ENCODE results near the gene CITED4. TPM values are rescaled to one million over a fixed set of nuclear protein-coding genes. Genes with fewer than 3 reads are reported as not detected.

Gene CITED4
- total RNA-seq, 4 donors from 2014 or later: 52.6 to 90.4 (median 58.4) TPM

GRCh38 chr1:40822890-40823289 is 39.3 kb downstream of the CITED4 start:
- H3K27ac ChIP-seq: no peak overlapping the region
- H3K27me3 ChIP-seq: no peaks in the 10 kb centered on the region
- 78% methylated on average over 12 of the region's 12 CpGs for WGBS
- TF ChIP-seq POLR2AphosphoS5 (IDR thresholded peaks at IDR 0.05) (no peak), POLR2A (IDR thresholded peaks at IDR 0.05) (no peak), EP300 (IDR thresholded peaks at IDR 0.05) (no peak), CTCF (IDR thresholded peaks at IDR 0.05) (no peak)
- no peaks in the 10 kb centered on the region for H3K9me3 ChIP-seq
- no peak overlapping the region for H3K4me3 ChIP-seq
- DNase-seq (ENCODE audit: low spot score in 2 of 2): no peak
- no peaks in the 10 kb centered on the region for H3K36me3 ChIP-seq
- H3K4me1 ChIP-seq: peaks cover 10% of the 10 kb centered on the region

- Histone ChIP-seq H3K4me3 (no peak overlapping the region), H3K4me1 (peaks cover 11% of the 10 kb centered on the region), H3K27me3 (no peaks in the 10 kb centered on the region), H3K27ac (no peak overlapping the region), H3K36me3 (no peaks in the 10 kb centered on the region), H3K9me3 (no peaks in the 10 kb centered on the region)
- 70% methylated on average over 5 of the region's 6 CpGs for WGBS
- TF ChIP-seq POLR2A (IDR thresholded peaks at IDR 0.05): no peak
- no peak for TF ChIP-seq CTCF (IDR thresholded peaks at IDR 0.05)
- no peak for TF ChIP-seq POLR2AphosphoS5 (IDR thresholded peaks at IDR 0.05)
- no peak for TF ChIP-seq EP300 (IDR thresholded peaks at IDR 0.05)
- DNase-seq (ENCODE audit: low spot score in 2 of 2): no peak
Measured at GRCh38 chr1:40820911-40821693, 41.1 kb downstream of the CITED4 start.

- no peak overlapping the region for H3K4me3 ChIP-seq
- H3K27ac ChIP-seq: no peak overlapping the region
- 97% methylated on average over 3 of the region's 3 CpGs for WGBS
- no peak for DNase-seq (ENCODE audit: low spot score in 2 of 2)
- no peak for TF ChIP-seq POLR2A (IDR thresholded peaks at IDR 0.05)
- no peak for TF ChIP-seq POLR2AphosphoS5 (IDR thresholded peaks at IDR 0.05)
- TF ChIP-seq CTCF (IDR thresholded peaks at IDR 0.05): no peak
- TF ChIP-seq EP300 (IDR thresholded peaks at IDR 0.05): no peak
- peaks cover 11% of the 10 kb centered on the region for H3K4me1 ChIP-seq
- H3K27me3 ChIP-seq: no peaks in the 10 kb centered on the region
- H3K36me3 ChIP-seq: no peaks in the 10 kb centered on the region
- no peaks in the 10 kb centered on the region for H3K9me3 ChIP-seq
Measured at GRCh38 chr1:40820251-40820797, 41.8 kb downstream of the CITED4 start.

- no peak for DNase-seq (ENCODE audit: low spot score in 2 of 2)
- no peaks in the 10 kb centered on the region for H3K36me3 ChIP-seq
- H3K9me3 ChIP-seq: no peaks in the 10 kb centered on the region
- no peaks in the 10 kb centered on the region for H3K27me3 ChIP-seq
- no peak for TF ChIP-seq CTCF (IDR thresholded peaks at IDR 0.05)
- no peak for TF ChIP-seq POLR2A (IDR thresholded peaks at IDR 0.05)
- TF ChIP-seq EP300 (IDR thresholded peaks at IDR 0.05): no peak
- WGBS: 71% methylated on average over 21 of the region's 26 CpGs
- no peak overlapping the region for H3K27ac ChIP-seq
- peaks cover 11% of the 10 kb centered on the region for H3K4me1 ChIP-seq
- H3K4me3 ChIP-seq: peak overlapping the region; percentile 36
Measured at GRCh38 chr1:40819101-40819500, 43.1 kb downstream of the CITED4 start.

- H3K4me1 ChIP-seq: peaks cover 11% of the 10 kb centered on the region
- no peaks in the 10 kb centered on the region for H3K36me3 ChIP-seq
- no peak overlapping the region for H3K27ac ChIP-seq
- H3K4me3 ChIP-seq: peak overlapping the region; percentile 36
- WGBS: 23% methylated on average over 32 of the region's 59 CpGs
- no peaks in the 10 kb centered on the region for H3K9me3 ChIP-seq
- no peak for TF ChIP-seq EP300 (IDR thresholded peaks at IDR 0.05)
- no peak for TF ChIP-seq POLR2AphosphoS5 (IDR thresholded peaks at IDR 0.05)
- TF ChIP-seq POLR2A (IDR thresholded peaks at IDR 0.05): no peak
- DNase-seq (ENCODE audit: low spot score in 2 of 2): peak; percentile 74 to 84
- H3K27me3 ChIP-seq: no peaks in the 10 kb centered on the region
Measured at GRCh38 chr1:40818264-40818961, 43.8 kb downstream of the CITED4 start.

Measured in suprapubic skin (tissue), 4 donors.